ENCODE data around the gene BICC1.

BICC1 gene

GRCh38 chr10:58666024-58666423 is 153.4 kb downstream of the BICC1 start:
- no peak for DNase-seq
- intact Hi-C loops (cut with DNase I): no loop called here

DNA sequence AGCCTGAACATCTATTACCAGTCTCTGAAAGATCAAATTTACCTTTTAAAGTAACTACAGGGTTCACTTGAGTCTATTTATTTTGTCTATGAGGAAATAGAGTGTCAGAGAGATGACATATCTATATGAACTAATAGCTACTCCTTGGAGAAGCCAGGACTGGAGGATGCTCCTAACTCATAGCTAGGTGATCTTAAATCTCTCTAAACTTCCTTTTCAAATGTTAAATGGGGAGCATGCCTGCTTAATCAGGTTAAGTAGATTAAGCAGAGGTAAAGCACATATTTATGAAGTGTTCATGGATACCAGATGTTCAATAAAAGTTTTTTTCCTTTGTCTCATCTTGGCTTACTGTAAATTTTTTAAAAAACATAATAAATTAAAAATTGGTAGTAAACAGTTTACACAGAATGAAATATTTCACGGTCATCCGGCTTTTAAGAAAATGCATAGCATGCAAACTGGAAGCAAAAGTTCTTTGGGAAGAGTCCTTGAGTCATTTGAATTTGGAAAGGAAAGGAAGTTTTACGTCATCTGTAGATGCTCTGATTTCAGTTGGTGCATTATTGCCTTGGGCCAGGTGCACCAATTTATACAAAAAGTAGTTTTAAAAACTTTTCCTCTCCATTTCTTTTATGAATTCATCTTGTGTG is 155.1 kb downstream of the BICC1 start:
- DNase-seq: no peak
- intact Hi-C loops (cut with DNase I): no loop called here

- no peak for DNase-seq
- intact Hi-C loops (cut with DNase I): no loop called here
These were observed 160.2 kb downstream of the BICC1 start for GRCh38 chr10:58672845-58673244.

DNA sequence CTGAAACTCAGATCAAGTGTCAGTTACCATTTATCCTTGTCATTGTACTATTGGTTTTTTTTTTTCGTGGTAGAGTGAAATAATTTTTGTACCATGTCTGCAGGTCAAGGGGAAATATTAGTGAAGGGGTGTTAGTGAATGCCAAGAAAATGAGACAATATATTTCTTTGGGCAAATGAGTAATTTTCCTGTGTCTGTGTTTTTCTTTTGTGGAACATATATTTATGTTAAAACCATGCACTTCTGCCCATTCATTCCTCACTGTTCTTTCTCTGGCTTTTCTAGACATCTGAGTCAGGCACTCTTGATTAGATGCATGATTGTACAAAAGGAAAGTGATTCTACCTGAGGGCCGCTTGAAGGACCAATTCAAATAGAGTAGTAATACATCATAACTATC is 161.6 kb downstream of the BICC1 start:
- intact Hi-C loops (cut with DNase I): no loop called here
- DNase-seq: no peak

GRCh38 chr10:58675321-58675720 is 162.6 kb downstream of the BICC1 start:
- no peak for DNase-seq
- intact Hi-C loops (cut with DNase I): no loop called here

- intact Hi-C loops (cut with DNase I): no loop called here
- no peak for DNase-seq
These were observed 178.9 kb downstream of the BICC1 start for GRCh38 chr10:58691528-58691927.

DNA sequence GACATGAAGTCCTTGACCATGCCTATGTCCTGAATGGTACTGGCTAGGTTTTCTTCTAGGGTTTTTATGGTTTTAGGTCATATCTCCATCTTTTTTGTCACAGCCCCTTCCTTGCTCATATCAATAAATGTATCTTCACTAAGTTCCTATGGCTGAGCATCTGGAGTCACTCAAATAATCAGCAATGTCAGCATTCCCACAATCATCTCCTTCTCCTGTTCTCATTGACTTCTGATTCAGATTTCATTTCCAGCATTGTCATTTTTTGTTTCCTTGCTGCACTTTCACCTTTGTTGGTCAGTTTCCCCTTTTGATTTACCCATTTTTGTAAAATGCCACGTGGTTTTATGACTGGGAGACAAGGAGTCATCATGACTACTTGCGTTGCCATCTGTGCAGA is 181.2 kb downstream of the BICC1 start:
- intact Hi-C loops (cut with DNase I): no loop called here
- no peak for DNase-seq

- intact Hi-C loops (cut with DNase I): no loop called here
- no peak for DNase-seq
These were observed 182.3 kb downstream of the BICC1 start for GRCh38 chr10:58695022-58695421.

DNA sequence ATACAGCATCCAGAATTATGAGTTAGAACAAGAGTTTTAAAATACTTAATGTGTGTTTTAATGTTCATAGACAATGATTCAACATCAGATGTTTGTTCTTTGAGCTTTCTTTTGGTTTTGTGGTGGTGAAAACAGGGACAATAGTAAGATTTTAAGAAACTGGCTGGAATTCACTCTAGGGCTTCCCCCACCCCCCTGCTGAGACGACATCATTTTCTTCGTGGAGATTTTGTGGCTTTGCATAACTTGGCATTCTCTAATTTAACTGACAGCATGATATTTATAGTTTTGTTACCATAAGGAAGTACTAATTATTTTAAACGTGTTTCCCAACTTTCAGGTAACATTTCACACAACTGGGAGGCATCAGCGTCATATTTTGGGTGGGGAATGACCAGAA is 184.1 kb downstream of the BICC1 start:
- DNase-seq: no peak
- intact Hi-C loops (cut with DNase I): no loop called here

GRCh38 chr10:58697691-58698090 is 185.0 kb downstream of the BICC1 start:
- peak; percentile 5 to 84 (median 48) for DNase-seq
- intact Hi-C loops (cut with DNase I): no loop called here

DNA sequence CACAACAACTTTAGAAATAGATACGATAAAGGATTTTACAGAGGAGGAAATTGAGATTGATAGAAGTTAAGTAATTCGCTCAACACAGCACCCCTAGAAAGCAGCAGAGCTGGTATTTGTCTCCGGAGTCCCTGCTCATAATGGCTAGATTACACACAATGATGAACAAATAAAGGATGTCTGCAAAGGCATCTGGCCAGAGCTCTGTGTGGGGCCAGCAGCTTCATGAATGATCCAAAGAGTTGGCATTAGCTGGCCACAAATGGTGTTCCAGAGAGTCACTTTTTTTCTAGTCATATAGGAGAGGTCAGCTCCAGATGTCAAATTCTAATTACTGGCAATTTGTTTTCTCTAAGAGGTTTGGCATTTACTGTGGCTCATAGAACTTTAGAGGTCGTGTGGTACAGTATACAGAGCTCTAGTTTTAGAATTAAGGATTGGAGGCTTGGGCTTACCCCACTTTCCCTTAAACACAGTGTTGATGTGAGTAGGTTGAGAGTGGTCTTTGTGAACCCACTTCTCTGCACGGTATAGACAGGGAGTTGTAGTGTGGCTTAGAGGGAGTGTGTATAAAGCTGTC is 186.2 kb downstream of the BICC1 start:
- DNase-seq: no peak
- intact Hi-C loops (cut with DNase I): no loop called here

GRCh38 chr10:58700591-58700990 is 187.9 kb downstream of the BICC1 start:
- DNase-seq: no peak
- intact Hi-C loops (cut with DNase I): no loop called here

DNA sequence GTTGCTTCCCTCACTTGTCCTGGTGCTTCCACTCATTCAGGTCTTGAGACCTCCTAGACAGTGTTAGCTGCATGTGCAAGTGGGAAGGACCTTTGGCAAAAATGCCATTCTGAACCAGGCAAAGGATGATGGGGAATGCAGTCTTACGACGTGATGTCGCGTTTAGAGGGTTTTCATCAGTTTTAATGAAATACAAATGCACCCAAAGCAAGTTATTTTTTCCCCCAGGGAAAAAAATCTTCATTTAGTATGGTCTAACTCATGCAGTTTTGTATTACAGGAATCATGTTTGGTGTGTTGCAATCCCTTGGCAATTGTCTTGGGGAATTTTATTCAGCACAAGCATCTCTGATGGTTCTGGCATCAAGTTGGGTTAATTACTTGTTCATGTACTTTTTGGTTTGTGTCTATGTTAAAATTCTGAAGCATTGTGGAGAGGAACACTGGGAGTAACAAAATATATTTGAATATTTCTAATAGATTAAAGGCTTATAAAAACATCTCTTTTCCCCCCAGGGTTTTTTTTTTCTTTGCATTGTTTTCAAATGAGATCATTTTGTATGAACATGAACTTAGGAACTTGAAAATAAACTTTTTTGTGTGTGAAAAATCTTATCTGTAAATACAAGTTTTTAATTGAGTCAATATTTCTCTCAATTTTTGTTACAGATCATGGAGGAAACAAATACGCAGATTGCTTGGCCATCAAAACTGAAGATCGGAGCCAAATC is 188.9 kb downstream of the BICC1 start:
- no peak for DNase-seq
- intact Hi-C loops (cut with DNase I): no loop called here

DNA sequence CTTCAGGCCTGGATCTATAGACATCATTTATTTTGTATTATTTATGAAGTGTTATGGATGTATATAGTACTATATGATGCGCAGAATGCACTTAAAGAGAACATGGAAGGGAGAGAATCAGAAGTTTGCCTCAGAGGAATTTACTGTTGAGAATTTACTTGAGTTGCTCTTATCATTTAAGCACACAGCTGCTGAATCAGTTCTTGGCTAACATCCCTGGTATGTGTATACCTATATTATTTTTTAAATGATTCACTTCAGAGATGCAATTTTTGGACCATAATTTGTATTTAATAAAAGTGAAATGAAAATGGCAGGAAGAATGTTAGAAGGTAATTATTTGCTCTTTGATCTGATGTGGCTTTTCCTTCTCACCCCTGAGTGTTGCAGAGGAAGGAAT is 191.6 kb downstream of the BICC1 start:
- intact Hi-C loops (cut with DNase I): no loop called here
- no peak for DNase-seq

- intact Hi-C loops (cut with DNase I): no loop called here
- peak in 5 of 42 donors; percentile 2 to 10 (median 6) for DNase-seq
These were observed 192.0 kb downstream of the BICC1 start for GRCh38 chr10:58704671-58705141.

GRCh38 chr10:58706836-58707235 is 194.2 kb downstream of the BICC1 start:
- intact Hi-C loops (cut with DNase I): no loop called here
- no peak for DNase-seq

- no peak for DNase-seq
- intact Hi-C loops (cut with DNase I): no loop called here
These were observed 199.5 kb downstream of the BICC1 start for GRCh38 chr10:58712141-58712540.

GRCh38 chr10:58712982-58713381 is 200.3 kb downstream of the BICC1 start:
- intact Hi-C loops (cut with DNase I): no loop called here
- DNase-seq: no peak

DNA sequence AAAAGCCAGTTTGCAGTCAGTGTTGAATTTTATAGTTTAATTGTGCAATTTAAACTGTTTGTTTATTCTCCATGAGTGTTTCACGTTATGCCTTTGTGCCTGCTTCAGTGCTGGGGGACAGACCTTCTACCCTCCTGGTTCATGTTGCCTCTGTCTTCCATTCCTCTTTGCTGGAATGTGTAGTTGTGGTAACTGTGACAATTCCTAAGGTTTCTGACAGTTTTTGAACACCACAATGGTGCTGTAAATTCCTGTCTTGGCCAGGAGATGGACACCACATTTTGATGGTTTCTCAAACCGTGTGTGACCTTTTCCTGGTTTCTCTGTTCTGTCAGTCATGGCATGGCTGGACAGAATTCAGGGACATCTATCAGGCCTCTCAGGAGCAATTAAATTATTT is 201.7 kb downstream of the BICC1 start:
- intact Hi-C loops (cut with DNase I): no loop called here
- no peak for DNase-seq

DNA sequence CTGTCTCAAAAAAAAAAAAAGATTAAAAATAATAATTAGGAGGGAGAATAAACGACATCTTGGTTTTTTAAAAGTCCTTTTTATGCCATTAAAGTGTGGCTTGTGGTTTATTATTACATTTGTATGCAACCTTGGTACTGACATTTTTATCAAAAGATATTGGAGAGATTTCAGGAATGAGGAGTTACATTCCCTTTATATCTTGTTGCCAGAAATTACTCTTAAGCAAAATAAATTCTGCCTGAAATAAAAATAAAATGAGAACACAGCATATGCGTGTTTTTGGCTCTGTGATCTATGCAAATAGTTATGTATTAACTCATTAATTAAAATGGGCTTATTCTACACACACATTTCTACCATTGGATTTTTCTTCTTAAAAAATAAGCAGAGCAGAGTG is 202.4 kb downstream of the BICC1 start:
- no peak for DNase-seq
- intact Hi-C loops (cut with DNase I): no loop called here

- DNase-seq: no peak
- intact Hi-C loops (cut with DNase I): no loop called here
These were observed 205.9 kb downstream of the BICC1 start for GRCh38 chr10:58718596-58718995.

All from head of caudate nucleus (tissue), 42 donors.